KMS-11 (cell line): ENCODE results near the gene CELF5.
"Not testable (repeated sequence)": the region's sequence is repeated elsewhere in the genome, so short reads cannot be mapped to it uniquely, and the experiment has no call there.

Experiments used
- H2AFZ ChIP-seq: fragments of 200-600 bp; sonication (generic); 2 replicates; pipeline ENCODE4 v1.6.1; 2016; ENCODE audit warnings: antibody characterized with exemption, mixed run types, low read depth
- H3K27ac ChIP-seq: fragments of 200-600 bp; sonication (generic); 2 replicates; pipeline ENCODE4 v1.6.1; 2016; ENCODE audit warnings: mild to moderate bottlenecking, mixed run types
- H3K27me3 ChIP-seq: fragments of 200-600 bp; sonication (generic); 2 replicates; pipeline ENCODE4 v1.6.1; 2017; ENCODE audit warnings: mild to moderate bottlenecking, low read depth, mixed run types, moderate library complexity; ENCODE audit not compliant: insufficient read depth
- H3K36me3 ChIP-seq: fragments of 200-600 bp; sonication (generic); 2 replicates; pipeline ENCODE4 v1.6.1; 2017; ENCODE audit warnings: mild to moderate bottlenecking, mixed run types; ENCODE audit not compliant: insufficient read depth
- H3K4me1 ChIP-seq: fragments of 200-600 bp; sonication (generic); 2 replicates; pipeline ENCODE4 v1.6.1; 2016; ENCODE audit warnings: mild to moderate bottlenecking, low read depth, mixed run types; ENCODE audit not compliant: poor library complexity, severe bottlenecking
- H3K4me2 ChIP-seq: fragments of 200-600 bp; sonication (generic); 2 replicates; pipeline ENCODE4 v1.7.0; 2016; ENCODE audit warnings: mild to moderate bottlenecking, mixed run types
- H3K4me3 ChIP-seq: fragments of 200-600 bp; sonication (generic); IDR thresholded peaks from 2 replicates; pipeline ENCODE4 v1.6.1; 2017; ENCODE audit warnings: low read depth, low read length, mixed read lengths; ENCODE audit not compliant: insufficient read depth
- H3K79me2 ChIP-seq: fragments of 200-600 bp; sonication (generic); 2 replicates; pipeline ENCODE4 v1.6.1; 2016; ENCODE audit warnings: low read depth, mixed run types; ENCODE audit not compliant: insufficient read depth
- H3K9ac ChIP-seq: fragments of 200-600 bp; sonication (generic); 2 replicates; pipeline ENCODE4 v1.6.1; 2016; ENCODE audit warnings: mild to moderate bottlenecking, mixed run types
- H4K20me1 ChIP-seq: fragments of 200-600 bp; sonication (generic); 2 replicates; pipeline ENCODE4 v1.6.1; 2016; ENCODE audit warnings: mild to moderate bottlenecking, mixed run types; ENCODE audit not compliant: insufficient read depth
- CTCF ChIP-seq: fragments of 200-600 bp; sonication (generic); conservative IDR thresholded peaks from 2 replicates; pipeline ENCODE4 v1.6.1; 2017; ENCODE audit warnings: low read depth, mild to moderate bottlenecking, antibody characterized with exemption, low read length, moderate library complexity, mixed read lengths

The CELF5 gene

GRCh38 chr19:3201911-3202310 lies 22.6 kb upstream of the CELF5 start:
- Histone ChIP-seq H3K4me3 (no peak overlapping the region), H4K20me1 (no peaks in the 10 kb centered on the region), H2AFZ (no peak overlapping the region), H3K27ac (no peak overlapping the region), H3K36me3 (no peaks in the 10 kb centered on the region), H3K79me2 (no peaks in the 10 kb centered on the region), H3K4me2 (no peak overlapping the region), H3K9ac (no peak overlapping the region), H3K27me3 (no peaks in the 10 kb centered on the region), H3K4me1 (no peaks in the 10 kb centered on the region)
- TF ChIP-seq CTCF: no peak

GRCh38 chr19:3202346-3202745 lies 22.1 kb upstream of the CELF5 start:
- H2AFZ ChIP-seq: no peak overlapping the region
- no peak overlapping the region for H3K27ac ChIP-seq
- H4K20me1 ChIP-seq: no peaks in the 10 kb centered on the region
- H3K4me3 ChIP-seq: no peak overlapping the region
- no peak overlapping the region for H3K4me2 ChIP-seq
- no peaks in the 10 kb centered on the region for H3K36me3 ChIP-seq
- no peak overlapping the region for H3K9ac ChIP-seq
- H3K27me3 ChIP-seq: no peaks in the 10 kb centered on the region
- no peaks in the 10 kb centered on the region for H3K4me1 ChIP-seq
- TF ChIP-seq CTCF: no peak
- H3K79me2 ChIP-seq: no peaks in the 10 kb centered on the region

GRCh38 chr19:3202895-3203294 lies 21.6 kb upstream of the CELF5 start:
- not testable (repeated sequence) for H3K4me1 ChIP-seq, H3K27me3 ChIP-seq, H3K4me3 ChIP-seq, H2AFZ ChIP-seq, H3K27ac ChIP-seq, H3K9ac ChIP-seq, H4K20me1 ChIP-seq, H3K36me3 ChIP-seq, H3K79me2 ChIP-seq, H3K4me2 ChIP-seq

- no peak overlapping the region for H3K27ac ChIP-seq
- H3K79me2 ChIP-seq: no peaks in the 10 kb centered on the region
- H3K4me3 ChIP-seq: no peak overlapping the region
- no peak overlapping the region for H3K4me2 ChIP-seq
- H2AFZ ChIP-seq: no peak overlapping the region
- TF ChIP-seq CTCF: no peak
- no peaks in the 10 kb centered on the region for H4K20me1 ChIP-seq
- no peaks in the 10 kb centered on the region for H3K4me1 ChIP-seq
- no peaks in the 10 kb centered on the region for H3K27me3 ChIP-seq
- H3K36me3 ChIP-seq: no peaks in the 10 kb centered on the region
- H3K9ac ChIP-seq: no peak overlapping the region
Observed at GRCh38 chr19:3203805-3204645, 20.4 kb upstream of the CELF5 start.

- Histone ChIP-seq H3K9ac (no peak overlapping the region), H3K4me1 (no peaks in the 10 kb centered on the region), H4K20me1 (no peaks in the 10 kb centered on the region), H2AFZ (no peak overlapping the region), H3K27ac (no peak overlapping the region), H3K4me3 (no peak overlapping the region), H3K4me2 (no peak overlapping the region), H3K79me2 (no peaks in the 10 kb centered on the region), H3K36me3 (no peaks in the 10 kb centered on the region), H3K27me3 (no peaks in the 10 kb centered on the region)
- no peak for TF ChIP-seq CTCF
Observed at GRCh38 chr19:3204646-3205275, 19.7 kb upstream of the CELF5 start.
